HCT116 (cell line): Measurements from ENCODE around the gene ARSJ. TPM values are rescaled to one million over a fixed set of nuclear protein-coding genes. Genes with fewer than 3 reads are reported as not detected.

ENCODE experiments used
- ATAC-seq: fragments of 200-7000 bp; cut with Tn5 transposase; 2 replicates; pipeline ENCODE4 v1.9.1; 2020; ENCODE audit warnings: mild to moderate bottlenecking, moderate library complexity
- BruUV-seq: library from RNA; stranded (reverse); fragments of 400-500 nt; replicated peaks from 2 replicates; lab custom pipeline; 2021; lab: Mats Ljungman, UMichigan
- CTCF ChIA-PET: fragments of 300-600 bp; sonication (Branson Sonifier 250); formaldehyde crosslinking; loops from one replicate; lab custom pipeline; 2021; ENCODE audit warnings: antibody characterized with exemption; lab: Charles Lee
- POLR2A ChIA-PET: fragments of 300-600, 350-600 bp; sonication (Branson Sonifier 250); formaldehyde crosslinking; loops from one replicate; lab custom pipeline; 2021; ENCODE audit warnings: antibody characterized with exemption; lab: Charles Lee
- RAD21 ChIA-PET, 2 experiments: fragments of 300-600 bp; sonication (Branson Sonifier 250); formaldehyde crosslinking; loops; one replicate each; lab custom pipeline; 2023; ENCODE audit warnings: low total read pairs in 2 of 2; ENCODE audit not compliant: uncharacterized antibody in 2 of 2, unreplicated experiment in 2 of 2, low non-redundant PET in 1 of 2; lab: Charles Lee
- DNase-seq: peaks from one replicate; pipeline ENCODE4 v3.0.0-alpha.2; 2010; ENCODE audit warnings: low read depth, low spot score
- H2AFZ ChIP-seq: fragments of 200-600 bp; shearing (Covaris generic), sonication (generic); 2 replicates; pipeline ENCODE4 v1.6.1; 2017; ENCODE audit warnings: low read depth, mixed run types, mixed read lengths, antibody characterized with exemption, low read length; ENCODE audit not compliant: poor library complexity, severe bottlenecking
- H3K27ac ChIP-seq: 2 replicates; pipeline ENCODE4 v1.5.1; 2012; ENCODE audit warnings: low read depth, low read length
- H3K27me3 ChIP-seq: fragments of 200-600 bp; sonication (generic); 2 replicates; pipeline ENCODE4 v1.6.1; 2016; ENCODE audit warnings: mixed run types, low read length, mixed read lengths; ENCODE audit not compliant: insufficient read depth
- H3K36me3 ChIP-seq, 2 experiments: fragments of 200-500 bp in 1 of 2; fragments of 200-600 bp in 1 of 2; sonication (Bioruptor generic) in 1 of 2; sonication (generic) in 1 of 2; 2 replicates each; pipeline versions ENCODE4 v1.5.1 to v1.6.1; 2014 to 2016; ENCODE audit warnings: low read length in 2 of 2, inconsistent platforms in 1 of 2, mixed read lengths in 1 of 2, mixed run types in 1 of 2; ENCODE audit not compliant: insufficient read depth in 2 of 2, control insufficient read depth in 1 of 2
- H3K4me1 ChIP-seq, 2 experiments: fragments of 200-600 bp in 1 of 2; sonication (generic) in 1 of 2; 2 replicates each; pipeline versions ENCODE4 v1.5.1 to v1.6.1; 2012 to 2017; ENCODE audit warnings: low read length in 2 of 2, inconsistent platforms in 1 of 2, mild to moderate bottlenecking in 1 of 2, mixed read lengths in 1 of 2, mixed run types in 1 of 2, moderate library complexity in 1 of 2; ENCODE audit not compliant: insufficient read depth in 2 of 2, control insufficient read depth in 1 of 2
- H3K4me2 ChIP-seq: fragments of 200-600 bp; sonication (generic); 2 replicates; pipeline ENCODE4 v1.6.1; 2017; ENCODE audit warnings: mixed run types, low read length, mixed read lengths
- H3K4me3 ChIP-seq, 2 experiments: fragments of 200-600 bp in 1 of 2; sonication (generic) in 1 of 2; replicated peaks in 1 of 2; 2 replicates each; pipeline ENCODE4 v1.5.1; 2011 to 2016; ENCODE audit warnings: low read length in 2 of 2, control low read depth in 1 of 2, low read depth in 1 of 2, mild to moderate bottlenecking in 1 of 2, mixed read lengths in 1 of 2, mixed run types in 1 of 2
- H3K79me2 ChIP-seq: fragments of 200-600 bp; sonication (generic); 2 replicates; pipeline ENCODE4 v1.6.1; 2017; ENCODE audit warnings: mild to moderate bottlenecking, mixed run types, low read length, moderate library complexity, mixed read lengths; ENCODE audit not compliant: insufficient read depth
- H3K9ac ChIP-seq: fragments of 200-600 bp; sonication (generic); 2 replicates; pipeline ENCODE4 v1.6.1; 2016; ENCODE audit warnings: low read length, mixed read lengths
- H3K9me2 ChIP-seq: fragments of 200-600 bp; sonication (generic), shearing (Covaris generic); 2 replicates; pipeline ENCODE4 v1.6.1; 2017; ENCODE audit warnings: mixed run types, mild to moderate bottlenecking, moderate library complexity; ENCODE audit not compliant: insufficient read depth
- H3K9me3 ChIP-seq, 2 experiments: fragments of 200-500 bp in 1 of 2; fragments of 200-600 bp in 1 of 2; sonication (Bioruptor generic) in 1 of 2; sonication (generic) in 1 of 2; 2 replicates each; pipeline ENCODE4 v1.6.1; 2014 to 2017; ENCODE audit warnings: low read length in 2 of 2, mixed read lengths in 2 of 2, inconsistent platforms in 1 of 2, low read depth in 1 of 2, mild to moderate bottlenecking in 1 of 2, mixed run types in 1 of 2, moderate library complexity in 1 of 2; ENCODE audit not compliant: control insufficient read depth in 1 of 2, insufficient read depth in 1 of 2
- H4K20me1 ChIP-seq: fragments of 200-600 bp; sonication (generic), shearing (Covaris generic); 2 replicates; pipeline ENCODE4 v1.6.1; 2017; ENCODE audit warnings: mixed run types, mild to moderate bottlenecking, moderate library complexity; ENCODE audit not compliant: insufficient read depth
- CEBPB ChIP-seq: IDR thresholded peaks from 2 replicates; pipeline ENCODE4 v1.6.1; 2012; ENCODE audit warnings: low read depth
- ELF1 ChIP-seq: IDR thresholded peaks from 2 replicates; pipeline ENCODE4 v1.6.1; 2012; ENCODE audit warnings: low read depth, borderline replicate concordance
- FOSL1 ChIP-seq: IDR thresholded peaks from 2 replicates; pipeline ENCODE4 v1.6.1; 2012; ENCODE audit warnings: low read depth
- JUND ChIP-seq: IDR thresholded peaks from 2 replicates; pipeline ENCODE4 v1.6.1; 2012
- MAX ChIP-seq: IDR thresholded peaks from 2 replicates; pipeline ENCODE4 v1.6.1; 2012
- POLR2A ChIP-seq: IDR thresholded peaks from 2 replicates; pipeline ENCODE4 v1.7.0; 2011; ENCODE audit warnings: borderline replicate concordance; ENCODE audit not compliant: insufficient read depth, insufficient read length; ENCODE audit errors: extremely low read depth
- REST ChIP-seq: IDR thresholded peaks from 2 replicates; pipeline ENCODE4 v1.6.1; 2012; ENCODE audit warnings: low read depth
- SP1 ChIP-seq: IDR thresholded peaks from 2 replicates; pipeline ENCODE4 v1.6.1; 2012; ENCODE audit warnings: low read depth
- intact Hi-C: fragments of 100-400 bp; cut with micrococcal nuclease; formaldehyde crosslinking; loops from 2 replicates; pipeline ENCODE4 v1.10.0; 2022
- total RNA-seq: library from RNA; stranded (reverse); gene quantifications from one replicate; pipeline ENCODE4 v1.2.1, GENCODE V29; 2021; ENCODE audit not compliant: unreplicated experiment

Gene ARSJ
- total RNA-seq, 1 experiment from 2014 or later: 2.3 TPM

- RAD21 ChIA-PET: no interaction called here
- Histone ChIP-seq H3K9me2 (no peaks in the 10 kb centered on the region), H2AFZ (no peak overlapping the region), H3K9ac (no peak overlapping the region), H4K20me1 (no peaks in the 10 kb centered on the region), H3K27me3 (no peaks in the 10 kb centered on the region), H3K36me3 (no peaks in the 10 kb centered on the region), H3K79me2 (no peaks in the 10 kb centered on the region), H3K4me1 (no peaks in the 10 kb centered on the region), H3K27ac (no peak overlapping the region), H3K9me3 (no peaks in the 10 kb centered on the region), H3K4me3 (no peak overlapping the region), H3K4me2 (no peak overlapping the region)
- intact Hi-C loops: no loop called here
- DNase-seq (no peak), ATAC-seq (no peak)
- no TSS peak for BruUV-seq
- POLR2A ChIA-PET: no interaction called here
- TF ChIP-seq REST (no peak), JUND (no peak), ELF1 (no peak), FOSL1 (no peak), MAX (no peak), POLR2A (no peak), CEBPB (no peak), SP1 (no peak)
- CTCF ChIA-PET: no interaction called here
Measured at GRCh38 chr4:113971706-113972360, 7.6 kb downstream of the ARSJ start.
